Thymus (tissue), 11 donors: Measurements from ENCODE around the gene HDAC4. TPM values are rescaled to one million over a fixed set of nuclear protein-coding genes. Genes with fewer than 3 reads are reported as not detected.

Experiments used
- DNase-seq, 9 donors: peaks; one replicate each; pipeline ENCODE4 v3.0.0-alpha.2; 2013; ENCODE audit warnings: low spot score in 9 of 9, low read depth in 6 of 9, missing footprints in 1 of 9
- H3K27ac ChIP-seq, 2 donors: one replicate each; pipeline ENCODE4 v1.5.1; 2013; ENCODE audit warnings: control low read depth in 1 of 2, low read depth in 1 of 2, low read length in 1 of 2, mild to moderate bottlenecking in 1 of 2, moderate library complexity in 1 of 2
- H3K27me3 ChIP-seq, 2 donors: one replicate each; pipeline ENCODE4 v1.5.1; 2013; ENCODE audit warnings: low read length in 1 of 2; ENCODE audit not compliant: control insufficient read depth in 2 of 2, insufficient read depth in 1 of 2
- H3K36me3 ChIP-seq, 2 donors: one replicate each; pipeline ENCODE4 v1.5.1; 2013; ENCODE audit warnings: low read length in 1 of 2, mild to moderate bottlenecking in 1 of 2, moderate library complexity in 1 of 2; ENCODE audit not compliant: control insufficient read depth in 2 of 2, insufficient read depth in 2 of 2
- H3K4me1 ChIP-seq, 2 donors: one replicate each; pipeline ENCODE4 v1.5.1; 2013; ENCODE audit warnings: low read length in 2 of 2; ENCODE audit not compliant: control insufficient read depth in 2 of 2, insufficient read depth in 2 of 2
- H3K4me3 ChIP-seq, 2 donors: one replicate each; pipeline ENCODE4 v1.5.1; 2013; ENCODE audit warnings: low read length in 2 of 2, control low read depth in 1 of 2, mild to moderate bottlenecking in 1 of 2
- H3K9me3 ChIP-seq, 2 donors: one replicate each; pipeline ENCODE4 v1.5.1; 2013; ENCODE audit warnings: low read length in 1 of 2, mild to moderate bottlenecking in 1 of 2; ENCODE audit not compliant: control insufficient read depth in 2 of 2, insufficient read depth in 1 of 2
- WGBS: extraction: QIAGEN DNeasy Blood & Tissue Kit; methylation state at CpG from one replicate; pipeline ENCODE4 v1.1.7; 2013; 5-methylcytosine and 5-hydroxymethylcytosine counted together
- polyA plus RNA-seq: library from polyadenylated mRNA; stranded (reverse); fragments of 200-250 nt; gene quantifications from one replicate; pipeline ENCODE4 v1.2.3, GENCODE V29; 2013
- total RNA-seq: library from RNA; stranded (reverse); fragments of 120-200 nt; gene quantifications from one replicate; pipeline ENCODE4 v1.2.4, GENCODE V29; 2013
- donor health status: healthy.

The HDAC4 gene
- total and polyA plus RNA-seq, 2 donors, result 7.8 to 17.9 TPM

- no peak for DNase-seq
- peaks cover 0 to 5% of the 10 kb centered on the region in 2 donors for H3K9me3 ChIP-seq
- peaks cover 53 to 88% of the 10 kb centered on the region in 2 donors for H3K36me3 ChIP-seq
- peaks cover under 1 to 5% of the 10 kb centered on the region in 2 donors for H3K4me1 ChIP-seq
- H3K27ac ChIP-seq, result no peak overlapping the region
- WGBS, result 86% methylated on average over 8 of the region's 8 CpGs
- H3K27me3 ChIP-seq, result no peaks in the 10 kb centered on the region
- H3K4me3 ChIP-seq, result no peak overlapping the region
Measured at GRCh38 chr2:239113615-239114014, 287.2 kb downstream of the HDAC4 start.

- Histone ChIP-seq H3K4me1 (peaks cover 0 to under 1% of the 10 kb centered on the region in 2 donors), H3K27me3 (no peaks in the 10 kb centered on the region), H3K27ac (no peak overlapping the region), H3K36me3 (peaks cover 57 to 90% of the 10 kb centered on the region in 2 donors), H3K4me3 (no peak overlapping the region), H3K9me3 (peaks cover 0 to 5% of the 10 kb centered on the region in 2 donors)
- 94% methylated on average over 12 of the region's 12 CpGs for WGBS
- no peak for DNase-seq
Measured at GRCh38 chr2:239113171-239113570, 287.6 kb downstream of the HDAC4 start.

GRCh38 chr2:239112127-239112774, 288.6 kb downstream of the HDAC4 start:
- no peak overlapping the region for H3K4me3 ChIP-seq
- H3K9me3 ChIP-seq, result peaks cover 0 to 5% of the 10 kb centered on the region in 2 donors
- H3K27me3 ChIP-seq, result no peaks in the 10 kb centered on the region
- H3K27ac ChIP-seq, result no peak overlapping the region
- no peak for DNase-seq
- 97% methylated on average over 14 of the region's 14 CpGs for WGBS
- peaks cover 66 to 92% of the 10 kb centered on the region in 2 donors for H3K36me3 ChIP-seq
- H3K4me1 ChIP-seq, result no peaks in the 10 kb centered on the region

- no peaks in the 10 kb centered on the region for H3K27me3 ChIP-seq
- no peak overlapping the region for H3K4me3 ChIP-seq
- peaks cover 73 to 94% of the 10 kb centered on the region in 2 donors for H3K36me3 ChIP-seq
- H3K4me1 ChIP-seq, result no peaks in the 10 kb centered on the region
- 98% methylated on average over 36 of the region's 36 CpGs for WGBS
- no peak overlapping the region for H3K27ac ChIP-seq
- no peak for DNase-seq
- H3K9me3 ChIP-seq, result peaks cover 0 to 5% of the 10 kb centered on the region in 2 donors
Measured at GRCh38 chr2:239111401-239112100, 289.3 kb downstream of the HDAC4 start.

GRCh38 chr2:239110595-239111048, 290.2 kb downstream of the HDAC4 start:
- H3K36me3 ChIP-seq, result peaks cover 83 to 98% of the 10 kb centered on the region in 2 donors
- 89% methylated on average over 14 of the region's 14 CpGs for WGBS

GRCh38 chr2:239109928-239110545, 290.8 kb downstream of the HDAC4 start:
- Histone ChIP-seq H3K4me1 (no peaks in the 10 kb centered on the region), H3K4me3 (no peak overlapping the region), H3K27me3 (no peaks in the 10 kb centered on the region), H3K36me3 (peaks cover 87 to 98% of the 10 kb centered on the region in 2 donors), H3K9me3 (no peaks in the 10 kb centered on the region), H3K27ac (no peak overlapping the region)
- WGBS, result 97% methylated on average over 14 of the region's 14 CpGs
- no peak for DNase-seq

More at GRCh38 chr2:239110595-239111048, 290.2 kb downstream of the HDAC4 start:
- Histone ChIP-seq H3K9me3 (no peaks in the 10 kb centered on the region), H3K27ac (no peak overlapping the region), H3K4me3 (no peak overlapping the region), H3K27me3 (no peaks in the 10 kb centered on the region), H3K4me1 (no peaks in the 10 kb centered on the region)
- no peak for DNase-seq

- Histone ChIP-seq H3K27me3 (no peaks in the 10 kb centered on the region), H3K4me3 (no peak overlapping the region), H3K36me3 (peaks cover 89 to 96% of the 10 kb centered on the region in 2 donors), H3K4me1 (no peaks in the 10 kb centered on the region), H3K27ac (no peak overlapping the region), H3K9me3 (no peaks in the 10 kb centered on the region)
- DNase-seq, result no peak
- 98% methylated on average over 19 of the region's 19 CpGs for WGBS
Measured at GRCh38 chr2:239109041-239109927, 291.5 kb downstream of the HDAC4 start.

GRCh38 chr2:239108459-239108858, 292.4 kb downstream of the HDAC4 start:
- 81% methylated on average over 6 of the region's 6 CpGs for WGBS
- peaks cover 86 to 96% of the 10 kb centered on the region in 2 donors for H3K36me3 ChIP-seq
- DNase-seq, result no peak
- H3K4me3 ChIP-seq, result no peak overlapping the region
- no peaks in the 10 kb centered on the region for H3K9me3 ChIP-seq
- no peak overlapping the region for H3K27ac ChIP-seq
- no peaks in the 10 kb centered on the region for H3K27me3 ChIP-seq
- no peaks in the 10 kb centered on the region for H3K4me1 ChIP-seq
